PC-3 (cell line): ENCODE data around the gene AIRE. TPM values are rescaled to one million over a fixed set of nuclear protein-coding genes. Genes with fewer than 3 reads are reported as not detected.

Experiments
- ATAC-seq: fragments of 200-7000 bp; cut with Tn5 transposase; 2 replicates; pipeline ENCODE4 v1.9.1; 2020; ENCODE audit warnings: mild to moderate bottlenecking, moderate library complexity
- BruUV-seq: library from RNA; stranded (reverse); fragments of 400-500 nt; replicated peaks from 2 replicates; lab custom pipeline; 2021; lab: Mats Ljungman, UMichigan
- CTCF ChIA-PET: fragments of 300-600 bp; sonication (Branson Sonifier 250); formaldehyde crosslinking; loops from one replicate; lab custom pipeline; 2022; ENCODE audit warnings: antibody characterized with exemption; lab: Charles Lee
- POLR2A ChIA-PET: fragments of 300-600 bp; sonication (Branson Sonifier 250); formaldehyde crosslinking; loops from one replicate; lab custom pipeline; 2022; ENCODE audit warnings: antibody characterized with exemption; ENCODE audit not compliant: unreplicated experiment; lab: Charles Lee
- DNase-seq: peaks from one replicate; pipeline ENCODE4 v3.0.0-alpha.2; 2015
- H2AFZ ChIP-seq: fragments of 300-600 bp; sonication (generic); 2 replicates; pipeline ENCODE4 v1.6.0; 2016; ENCODE audit warnings: antibody characterized with exemption, low read length
- H3F3A ChIP-seq: fragments of 300-600 bp; sonication (generic); one replicate; pipeline ENCODE4 v1.6.0; 2017; ENCODE audit warnings: antibody characterized with exemption, low read length, control low read depth, mild to moderate bottlenecking; ENCODE audit not compliant: unreplicated experiment
- H3K27ac ChIP-seq: fragments of 300-600 bp; sonication (generic); 2 replicates; pipeline ENCODE4 v1.5.1; 2016; ENCODE audit warnings: mild to moderate bottlenecking, low read length
- H3K27me3 ChIP-seq: fragments of 300-600 bp; sonication (generic); 2 replicates; pipeline ENCODE4 v1.6.1; 2016; ENCODE audit warnings: low read length, mixed read lengths
- H3K36me3 ChIP-seq: fragments of 300-600 bp; sonication (generic); 2 replicates; pipeline ENCODE4 v1.6.1; 2016; ENCODE audit warnings: low read depth, mixed run types, low read length, mixed read lengths
- H3K4me1 ChIP-seq: fragments of 300-600 bp; sonication (generic); 2 replicates; pipeline ENCODE4 v1.5.1; 2016; ENCODE audit warnings: low read length; ENCODE audit not compliant: insufficient read depth
- H3K4me2 ChIP-seq: fragments of 300-600 bp; sonication (generic); 2 replicates; pipeline ENCODE4 v1.6.0; 2016; ENCODE audit warnings: low read length
- H3K4me3 ChIP-seq: fragments of 300-600 bp; sonication (generic); 2 replicates; pipeline ENCODE4 v1.5.1; 2016; ENCODE audit warnings: mild to moderate bottlenecking, low read length, mixed read lengths
- H3K79me2 ChIP-seq: fragments of 300-600 bp; sonication (generic); 2 replicates; pipeline ENCODE4 v1.6.1; 2017; ENCODE audit warnings: low read length, mixed read lengths
- H3K9ac ChIP-seq: fragments of 300-600 bp; sonication (generic); 2 replicates; pipeline ENCODE4 v1.6.0; 2016; ENCODE audit warnings: mild to moderate bottlenecking, low read length
- H3K9me2 ChIP-seq: fragments of 300-600 bp; sonication (generic); replicated peaks from 2 replicates; pipeline ENCODE4 v1.6.1; 2016; ENCODE audit warnings: mixed run types, low read length, mixed read lengths
- H3K9me3 ChIP-seq: fragments of 300-600 bp; sonication (generic); 2 replicates; pipeline ENCODE4 v1.6.1; 2016; ENCODE audit warnings: low read length, mixed read lengths
- H4K20me1 ChIP-seq: fragments of 300-600 bp; sonication (generic); 2 replicates; pipeline ENCODE4 v1.6.1; 2016; ENCODE audit warnings: low read length, mixed read lengths
- EZH2 ChIP-seq: fragments of 300-600 bp; sonication (generic); IDR thresholded peaks from one replicate; pipeline ENCODE4 v1.6.1; 2017; ENCODE audit warnings: antibody characterized with exemption, mild to moderate bottlenecking, low read length; ENCODE audit not compliant: unreplicated experiment
- EZH2phosphoT487 ChIP-seq: fragments of 300-600 bp; sonication (generic); IDR thresholded peaks from 2 replicates; pipeline ENCODE4 v1.6.1; 2018; ENCODE audit warnings: mild to moderate bottlenecking, antibody characterized with exemption, low read length, borderline replicate concordance
- intact Hi-C: fragments of 100-400 bp; cut with micrococcal nuclease; formaldehyde crosslinking; loops from 2 replicates; pipeline ENCODE4 v1.9.0; 2023
- total RNA-seq: library from RNA; depleted of rRNA; stranded (reverse); fragments of >200 nt; gene quantifications from 2 replicates; pipeline ENCODE4 v1.2.3, GENCODE V29; 2014
- TF ChIP-seq, protein P1 (sequence below): fragments of 300-600 bp; sonication (generic); conservative IDR thresholded peaks from 2 replicates; pipeline ENCODE4 v1.5.1; 2017; ENCODE audit warnings: antibody characterized with exemption, low read depth, mild to moderate bottlenecking, low read length

AIRE gene
- total RNA-seq, 1 experiment from 2014 or later: not detected

DNA sequence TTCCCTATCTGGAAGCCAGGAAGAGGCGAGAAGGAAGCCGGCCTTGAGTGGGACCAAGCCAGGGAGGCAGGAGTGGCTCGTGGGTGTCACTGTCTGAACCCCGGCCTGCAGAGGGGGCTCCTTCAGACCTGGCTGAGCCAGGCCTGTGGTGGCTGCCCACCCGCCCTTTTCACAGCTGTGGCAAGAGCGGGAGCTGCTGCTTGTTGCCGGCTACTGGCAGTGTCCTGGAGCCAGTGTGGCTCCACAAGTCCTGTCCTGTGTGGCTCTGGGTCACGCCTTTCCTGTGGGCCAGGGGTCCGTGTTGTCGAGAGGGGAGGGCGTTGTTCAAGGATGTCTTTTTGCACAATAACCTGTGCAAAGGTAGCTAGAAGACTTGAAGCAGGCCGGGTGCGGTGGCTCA is 15.5 kb downstream of the AIRE start:
- Histone ChIP-seq H3K27ac (no peak overlapping the region), H3K4me3 (peak overlapping the region; percentile 85), H3K9ac (peak overlapping the region; percentile 84)

DNA sequence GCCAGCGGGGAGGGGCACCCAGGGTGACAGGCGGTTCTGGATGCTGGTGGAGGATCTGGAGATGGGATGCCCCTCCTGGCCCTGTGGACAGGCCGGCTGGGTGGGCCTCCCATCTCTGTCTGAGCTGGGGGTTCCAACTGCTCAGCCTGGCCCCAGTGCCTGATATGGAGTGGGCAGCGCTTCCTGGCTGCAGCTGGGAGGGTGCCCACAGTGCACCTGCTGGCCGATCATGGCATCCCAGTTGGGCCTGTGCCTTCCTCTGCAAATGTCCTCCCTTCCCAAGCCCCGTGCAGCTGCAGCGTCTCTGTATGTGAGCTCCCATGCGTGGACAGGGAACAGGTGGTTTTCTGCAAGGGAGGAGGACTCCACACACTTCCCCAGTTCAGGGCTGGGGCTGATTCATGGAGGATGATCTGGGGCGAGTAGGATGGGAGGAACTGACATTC is 16.3 kb downstream of the AIRE start:
- Histone ChIP-seq H4K20me1 (peaks cover 32% of the 10 kb centered on the region), H2AFZ (no peak overlapping the region), H3K36me3 (peaks cover 5% of the 10 kb centered on the region; the same call in 1 of the 2 replicates), H3K9ac (no peak overlapping the region), H3K79me2 (peaks cover 62% of the 10 kb centered on the region), H3K9me3 (no peaks in the 10 kb centered on the region), H3K9me2 (no peaks in the 10 kb centered on the region), H3K27me3 (no peaks in the 10 kb centered on the region), H3F3A (no peaks in the 10 kb centered on the region), H3K4me1 (peaks cover 36% of the 10 kb centered on the region), H3K4me3 (peak overlapping the region; percentile 85; the same call in 1 of the 2 replicates), H3K27ac (no peak overlapping the region), H3K4me2 (peak overlapping the region; percentile 100)
- TF ChIP-seq EZH2phosphoT487: no peak
- TF ChIP-seq, protein P1, sequence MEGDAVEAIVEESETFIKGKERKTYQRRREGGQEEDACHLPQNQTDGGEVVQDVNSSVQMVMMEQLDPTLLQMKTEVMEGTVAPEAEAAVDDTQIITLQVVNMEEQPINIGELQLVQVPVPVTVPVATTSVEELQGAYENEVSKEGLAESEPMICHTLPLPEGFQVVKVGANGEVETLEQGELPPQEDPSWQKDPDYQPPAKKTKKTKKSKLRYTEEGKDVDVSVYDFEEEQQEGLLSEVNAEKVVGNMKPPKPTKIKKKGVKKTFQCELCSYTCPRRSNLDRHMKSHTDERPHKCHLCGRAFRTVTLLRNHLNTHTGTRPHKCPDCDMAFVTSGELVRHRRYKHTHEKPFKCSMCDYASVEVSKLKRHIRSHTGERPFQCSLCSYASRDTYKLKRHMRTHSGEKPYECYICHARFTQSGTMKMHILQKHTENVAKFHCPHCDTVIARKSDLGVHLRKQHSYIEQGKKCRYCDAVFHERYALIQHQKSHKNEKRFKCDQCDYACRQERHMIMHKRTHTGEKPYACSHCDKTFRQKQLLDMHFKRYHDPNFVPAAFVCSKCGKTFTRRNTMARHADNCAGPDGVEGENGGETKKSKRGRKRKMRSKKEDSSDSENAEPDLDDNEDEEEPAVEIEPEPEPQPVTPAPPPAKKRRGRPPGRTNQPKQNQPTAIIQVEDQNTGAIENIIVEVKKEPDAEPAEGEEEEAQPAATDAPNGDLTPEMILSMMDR: no peak
- TF ChIP-seq EZH2: no peak
- ChIA-PET POLR2A (no interaction called here), CTCF (interaction anchor here (0.5 kb wide), 1 partner anchor 422 kb away, joined by 4 read pairs; no protein-coding TSS in a partner anchor)
- ATAC-seq (no peak), DNase-seq (peak; percentile 10)
- intact Hi-C loops: no loop called here
- BruUV-seq: no TSS peak

More for the DNA sequence above, 15.5 kb downstream of the AIRE start:
- H4K20me1 ChIP-seq: peaks cover 32% of the 10 kb centered on the region
- no TSS peak for BruUV-seq
- no peaks in the 10 kb centered on the region for H3K9me2 ChIP-seq
- no peaks in the 10 kb centered on the region for H3K9me3 ChIP-seq
- POLR2A ChIA-PET: no interaction called here
- TF ChIP-seq EZH2phosphoT487 (no peak), EZH2 (no peak)
- TF ChIP-seq, protein P1: no peak
- peaks cover 57% of the 10 kb centered on the region for H3K79me2 ChIP-seq
- no peaks in the 10 kb centered on the region for H3F3A ChIP-seq
- no peak for ATAC-seq
- intact Hi-C loops: no loop called here
- DNase-seq: no peak
- no peaks in the 10 kb centered on the region for H3K27me3 ChIP-seq
- peaks cover 36% of the 10 kb centered on the region for H3K4me1 ChIP-seq
- peak overlapping the region; percentile 100 for H3K4me2 ChIP-seq
- CTCF ChIA-PET: interaction anchor here (0.6 kb wide), 1 partner anchor 632 kb away, joined by 3 read pairs; no protein-coding TSS in a partner anchor
- H2AFZ ChIP-seq: no peak overlapping the region
- no peaks in the 10 kb centered on the region for H3K36me3 ChIP-seq
